NCI-H524 treated with DMSO at 0.1 percent for 48 hours (cell line): ENCODE data around the gene HASPIN.

Experiments
- DNase-seq: peaks from one replicate; lab custom pipeline; 2025; lab: John Stamatoyannopoulos, UW

The HASPIN gene

GRCh38 chr17:3723556-3724377 lies at the start of gene HASPIN:
Gene HASPIN, plus strand, starts transcription at chr17:3723903. Its CDS starts 33 bp downstream, at chr17:3723936.
- no peak for DNase-seq

- DNase-seq, result no peak
Measured at GRCh38 chr17:3675886-3676285, 47.8 kb upstream of the HASPIN start.

GRCh38 chr17:3678095-3678820 lies 45.4 kb upstream of the HASPIN start:
- no peak for DNase-seq

GRCh38 chr17:3678821-3679530 lies 44.7 kb upstream of the HASPIN start:
- no peak for DNase-seq

- no peak for DNase-seq
Measured at GRCh38 chr17:3679531-3680126, 44.1 kb upstream of the HASPIN start.

- no peak for DNase-seq
Measured at GRCh38 chr17:3681057-3681456, 42.6 kb upstream of the HASPIN start.

GRCh38 chr17:3681565-3681964 lies 42.1 kb upstream of the HASPIN start:
- DNase-seq, result no peak

GRCh38 chr17:3682033-3682432 lies 41.7 kb upstream of the HASPIN start:
- DNase-seq, result no peak

GRCh38 chr17:3683054-3683511 lies 40.6 kb upstream of the HASPIN start:
- DNase-seq, result no peak

- no peak for DNase-seq
Measured at GRCh38 chr17:3685174-3685573, 38.5 kb upstream of the HASPIN start.

- no peak for DNase-seq
Measured at GRCh38 chr17:3688027-3688553, 35.6 kb upstream of the HASPIN start.

GRCh38 chr17:3688852-3689261 lies 34.8 kb upstream of the HASPIN start:
- no peak for DNase-seq

GRCh38 chr17:3689262-3690093 lies 34.2 kb upstream of the HASPIN start:
- DNase-seq, result no peak

GRCh38 chr17:3690094-3690715 lies 33.5 kb upstream of the HASPIN start:
- no peak for DNase-seq

- no peak for DNase-seq
Measured at GRCh38 chr17:3691617-3692067, 32.1 kb upstream of the HASPIN start.

GRCh38 chr17:3692346-3692745 lies 31.4 kb upstream of the HASPIN start:
- no peak for DNase-seq

GRCh38 chr17:3693141-3693540 lies 30.6 kb upstream of the HASPIN start:
- DNase-seq, result no peak

- no peak for DNase-seq
Measured at GRCh38 chr17:3693829-3694231, 29.9 kb upstream of the HASPIN start.

- DNase-seq, result no peak
Measured at GRCh38 chr17:3695129-3695722, 28.5 kb upstream of the HASPIN start.
